Activated T-helper 17 cell treated with anti-CD3 and anti-CD28 coated beads, Interleukin-2, amount 50 U/mL, for 72 hours (primary cell): ENCODE data around the gene EMC8. TPM values are rescaled to one million over a fixed set of nuclear protein-coding genes. Genes with fewer than 3 reads are reported as not detected.

Experiments used
- ATAC-seq: fragments of 150-1000 bp; cut with Tn5 transposase; replicated peaks from 2 replicates; pipeline ENCODE4 v1.10.0; 2021; ENCODE audit warnings: mild to moderate bottlenecking, moderate library complexity
- H3K27ac Mint-ChIP-seq: one replicate; pipeline ENCODE4 v1.8.0; 2022; ENCODE audit warnings: mixed read lengths
- H3K27me3 Mint-ChIP-seq: one replicate; pipeline ENCODE4 v1.8.0; 2022; ENCODE audit warnings: mixed read lengths
- H3K36me3 Mint-ChIP-seq: one replicate; pipeline ENCODE4 v1.8.0; 2022; ENCODE audit warnings: low read depth, mild to moderate bottlenecking, mixed read lengths
- H3K4me1 Mint-ChIP-seq: one replicate; pipeline ENCODE4 v1.8.0; 2022; ENCODE audit warnings: mixed read lengths
- H3K4me3 Mint-ChIP-seq: one replicate; pipeline ENCODE4 v1.8.0; 2022; ENCODE audit warnings: mild to moderate bottlenecking, mixed read lengths
- H3K9me3 Mint-ChIP-seq: one replicate; pipeline ENCODE4 v1.8.0; 2022; ENCODE audit warnings: mixed read lengths
- total RNA-seq, 2 donors: library from RNA; stranded (reverse); gene quantifications; one replicate each; pipeline ENCODE4 v1.2.3, GENCODE V29; 2022

EMC8 gene
- total RNA-seq, 2 donors from 2014 or later, result 17.4 to 42.7 TPM

- ATAC-seq, result no peak
- no peak overlapping the region for H3K4me3 Mint-ChIP-seq
- no peaks in the 10 kb centered on the region for H3K9me3 Mint-ChIP-seq
- H3K36me3 Mint-ChIP-seq, result no peaks in the 10 kb centered on the region
- no peak overlapping the region for H3K27ac Mint-ChIP-seq
- peaks cover 15% of the 10 kb centered on the region for H3K27me3 Mint-ChIP-seq
- H3K4me1 Mint-ChIP-seq, result peaks cover 4% of the 10 kb centered on the region
Measured at GRCh38 chr16:85753976-85754375, 45.4 kb downstream of the EMC8 start.

- Mint-ChIP-seq H3K27ac (no peak overlapping the region), H3K4me1 (peaks cover 4% of the 10 kb centered on the region), H3K27me3 (peaks cover 13% of the 10 kb centered on the region), H3K36me3 (no peaks in the 10 kb centered on the region), H3K9me3 (no peaks in the 10 kb centered on the region), H3K4me3 (no peak overlapping the region)
- no peak for ATAC-seq
Measured at GRCh38 chr16:85753559-85753958, 45.8 kb downstream of the EMC8 start.

GRCh38 chr16:85752511-85753420 is 46.6 kb downstream of the EMC8 start:
- H3K36me3 Mint-ChIP-seq, result no peaks in the 10 kb centered on the region
- ATAC-seq, result no peak
- no peaks in the 10 kb centered on the region for H3K9me3 Mint-ChIP-seq

GRCh38 chr16:85751698-85752501 is 47.4 kb downstream of the EMC8 start:
- Mint-ChIP-seq H3K36me3 (no peaks in the 10 kb centered on the region), H3K9me3 (no peaks in the 10 kb centered on the region), H3K27me3 (peaks cover 15% of the 10 kb centered on the region)

More at GRCh38 chr16:85752511-85753420, 46.6 kb downstream of the EMC8 start:
- peaks cover 15% of the 10 kb centered on the region for H3K27me3 Mint-ChIP-seq
- H3K4me1 Mint-ChIP-seq, result peaks cover 4% of the 10 kb centered on the region
- no peak overlapping the region for H3K4me3 Mint-ChIP-seq
- no peak overlapping the region for H3K27ac Mint-ChIP-seq

GRCh38 chr16:85750827-85751697 is 48.3 kb downstream of the EMC8 start, which contains the start of gene C16orf74:
C16orf74 (minus strand) TSS chr16:85751096; CDS start chr16:85735217, 15,879 bp downstream.
- Mint-ChIP-seq H3K36me3 (no peaks in the 10 kb centered on the region), H3K27ac (no peak within 1 kb of the TSS)

More at GRCh38 chr16:85751698-85752501, 47.4 kb downstream of the EMC8 start:
- H3K4me3 Mint-ChIP-seq, result peak overlapping the region; percentile 37
- no peak overlapping the region for H3K27ac Mint-ChIP-seq
- peak; percentile 66 for ATAC-seq
- no peaks in the 10 kb centered on the region for H3K4me1 Mint-ChIP-seq

GRCh38 chr16:85750146-85750826 is 49.1 kb downstream of the EMC8 start:
- Mint-ChIP-seq H3K4me3 (peak overlapping the region; percentile 68), H3K36me3 (no peaks in the 10 kb centered on the region), H3K9me3 (no peaks in the 10 kb centered on the region), H3K27ac (no peak overlapping the region), H3K4me1 (no peaks in the 10 kb centered on the region), H3K27me3 (peaks cover 15% of the 10 kb centered on the region)
- no peak for ATAC-seq

More at GRCh38 chr16:85750827-85751697, 48.3 kb downstream of the EMC8 start, which contains the start of gene C16orf74:
- peak; percentile 53 for ATAC-seq
- Mint-ChIP-seq H3K4me3 (peak within 1 kb of the TSS; percentile 68), H3K4me1 (no peaks in the 10 kb centered on the region), H3K27me3 (peaks cover 15% of the 10 kb centered on the region), H3K9me3 (no peaks in the 10 kb centered on the region)

GRCh38 chr16:85749771-85750145 is 49.6 kb downstream of the EMC8 start:
- Mint-ChIP-seq H3K9me3 (no peaks in the 10 kb centered on the region), H3K27me3 (peaks cover 15% of the 10 kb centered on the region), H3K36me3 (no peaks in the 10 kb centered on the region), H3K4me1 (no peaks in the 10 kb centered on the region), H3K27ac (no peak overlapping the region), H3K4me3 (peak overlapping the region; percentile 68)
- no peak for ATAC-seq

- peaks cover 8% of the 10 kb centered on the region for H3K27me3 Mint-ChIP-seq
- ATAC-seq, result peak; percentile 41
- H3K36me3 Mint-ChIP-seq, result no peaks in the 10 kb centered on the region
- H3K9me3 Mint-ChIP-seq, result no peaks in the 10 kb centered on the region
- H3K4me3 Mint-ChIP-seq, result no peak overlapping the region
- H3K27ac Mint-ChIP-seq, result no peak overlapping the region
- no peaks in the 10 kb centered on the region for H3K4me1 Mint-ChIP-seq
Measured at GRCh38 chr16:85746460-85747215, 52.7 kb downstream of the EMC8 start.

GRCh38 chr16:85738923-85739715 is 60.2 kb downstream of the EMC8 start:
- Mint-ChIP-seq H3K4me1 (peaks cover 5% of the 10 kb centered on the region), H3K36me3 (no peaks in the 10 kb centered on the region), H3K27me3 (no peaks in the 10 kb centered on the region), H3K27ac (no peak overlapping the region), H3K9me3 (no peaks in the 10 kb centered on the region), H3K4me3 (no peak overlapping the region)
- ATAC-seq, result no peak

GRCh38 chr16:85736921-85737320 is 62.4 kb downstream of the EMC8 start:
- no peaks in the 10 kb centered on the region for H3K36me3 Mint-ChIP-seq
- H3K27ac Mint-ChIP-seq, result no peak overlapping the region
- H3K4me1 Mint-ChIP-seq, result peaks cover 5% of the 10 kb centered on the region
- no peak overlapping the region for H3K4me3 Mint-ChIP-seq
- H3K27me3 Mint-ChIP-seq, result no peaks in the 10 kb centered on the region
- ATAC-seq, result no peak
- no peaks in the 10 kb centered on the region for H3K9me3 Mint-ChIP-seq

GRCh38 chr16:85735946-85736345 is 63.4 kb downstream of the EMC8 start:
- Mint-ChIP-seq H3K9me3 (no peaks in the 10 kb centered on the region), H3K36me3 (no peaks in the 10 kb centered on the region), H3K27me3 (no peaks in the 10 kb centered on the region), H3K4me1 (peaks cover 5% of the 10 kb centered on the region), H3K27ac (peak overlapping the region; percentile 48), H3K4me3 (peak overlapping the region; percentile 33)
- ATAC-seq, result no peak

- H3K27me3 Mint-ChIP-seq, result no peaks in the 10 kb centered on the region
- H3K4me3 Mint-ChIP-seq, result peak overlapping the region; percentile 33
- H3K9me3 Mint-ChIP-seq, result no peaks in the 10 kb centered on the region
- peak; percentile 52 for ATAC-seq
- no peak overlapping the region for H3K27ac Mint-ChIP-seq
- H3K36me3 Mint-ChIP-seq, result no peaks in the 10 kb centered on the region
- H3K4me1 Mint-ChIP-seq, result peaks cover 5% of the 10 kb centered on the region
Measured at GRCh38 chr16:85735225-85735635, 64.1 kb downstream of the EMC8 start.
